ENCODE results near the gene GPRC5C.

- TF ChIP-seq POLR2AphosphoS5 (IDR thresholded peaks at IDR 0.05) (no peak), EZH2 (IDR thresholded peaks at IDR 0.05; ENCODE audit: borderline replicate concordance, insufficient read depth, low read length, poor library complexity, severe bottlenecking) (no peak), CTCF (IDR thresholded peaks at IDR 0.05; ENCODE audit: poor library complexity, severe bottlenecking) (no peak), EP300 (conservative IDR thresholded peaks at IDR 0.05; ENCODE audit: poor library complexity, severe bottlenecking) (no peak), RAD21 (conservative IDR thresholded peaks at IDR 0.05) (no peak), TAF1 (IDR thresholded peaks at IDR 0.05; ENCODE audit: low read depth) (no peak), MXI1 (conservative IDR thresholded peaks at IDR 0.05; ENCODE audit: poor library complexity, severe bottlenecking) (no peak)
- TF ChIP-seq, protein P1, sequence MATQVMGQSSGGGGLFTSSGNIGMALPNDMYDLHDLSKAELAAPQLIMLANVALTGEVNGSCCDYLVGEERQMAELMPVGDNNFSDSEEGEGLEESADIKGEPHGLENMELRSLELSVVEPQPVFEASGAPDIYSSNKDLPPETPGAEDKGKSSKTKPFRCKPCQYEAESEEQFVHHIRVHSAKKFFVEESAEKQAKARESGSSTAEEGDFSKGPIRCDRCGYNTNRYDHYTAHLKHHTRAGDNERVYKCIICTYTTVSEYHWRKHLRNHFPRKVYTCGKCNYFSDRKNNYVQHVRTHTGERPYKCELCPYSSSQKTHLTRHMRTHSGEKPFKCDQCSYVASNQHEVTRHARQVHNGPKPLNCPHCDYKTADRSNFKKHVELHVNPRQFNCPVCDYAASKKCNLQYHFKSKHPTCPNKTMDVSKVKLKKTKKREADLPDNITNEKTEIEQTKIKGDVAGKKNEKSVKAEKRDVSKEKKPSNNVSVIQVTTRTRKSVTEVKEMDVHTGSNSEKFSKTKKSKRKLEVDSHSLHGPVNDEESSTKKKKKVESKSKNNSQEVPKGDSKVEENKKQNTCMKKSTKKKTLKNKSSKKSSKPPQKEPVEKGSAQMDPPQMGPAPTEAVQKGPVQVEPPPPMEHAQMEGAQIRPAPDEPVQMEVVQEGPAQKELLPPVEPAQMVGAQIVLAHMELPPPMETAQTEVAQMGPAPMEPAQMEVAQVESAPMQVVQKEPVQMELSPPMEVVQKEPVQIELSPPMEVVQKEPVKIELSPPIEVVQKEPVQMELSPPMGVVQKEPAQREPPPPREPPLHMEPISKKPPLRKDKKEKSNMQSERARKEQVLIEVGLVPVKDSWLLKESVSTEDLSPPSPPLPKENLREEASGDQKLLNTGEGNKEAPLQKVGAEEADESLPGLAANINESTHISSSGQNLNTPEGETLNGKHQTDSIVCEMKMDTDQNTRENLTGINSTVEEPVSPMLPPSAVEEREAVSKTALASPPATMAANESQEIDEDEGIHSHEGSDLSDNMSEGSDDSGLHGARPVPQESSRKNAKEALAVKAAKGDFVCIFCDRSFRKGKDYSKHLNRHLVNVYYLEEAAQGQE (IDR thresholded peaks at IDR 0.05; ENCODE audit: borderline replicate concordance): no peak
These were observed 10.4 kb downstream of the GPRC5C start for GRCh38 chr17:74442291-74442669.

All from neural cell (in vitro differentiated cells).